Measurements from ENCODE around the gene LYRM1.

- no peak for TF ChIP-seq CTCF (IDR thresholded peaks at IDR 0.05; ENCODE audit: low read length)
- no peak for TF ChIP-seq EZH2phosphoT487 (IDR thresholded peaks at IDR 0.05; ENCODE audit: low read length)
- no peak for TF ChIP-seq EZH2 (optimal IDR thresholded peaks at IDR 0.05; ENCODE audit: low read depth, low read length)
Measured at GRCh38 chr16:20960899-20961298, 60.3 kb downstream of the LYRM1 start.

Data from MM.1S (cell line).